Measurements from ENCODE around the gene ZAP70. TPM values are rescaled to one million over a fixed set of nuclear protein-coding genes. Genes with fewer than 3 reads are reported as not detected.
"Not testable (repeated sequence)": the region's sequence is repeated elsewhere in the genome, so short reads cannot be mapped to it uniquely, and the experiment has no call there.

The ZAP70 gene
- total RNA-seq, 1 experiment from 2014 or later = 0.54 TPM

- in situ Hi-C loops (cut with HindIII; ENCODE audit: low pct_unique_long_range_greater_than_20kb, low sequenced_read_pairs) (no loop called here), intact Hi-C loops (cut with micrococcal nuclease; ENCODE audit: unreplicated experiment) (loop anchor here (10.0 kb wide), 1 partner anchor 676 kb away; no protein-coding TSS in a partner anchor)
- Histone ChIP-seq H3K27me3 (ENCODE audit: control insufficient read depth, insufficient read depth, low read length) (no peaks in the 10 kb centered on the region), H3K36me3 (ENCODE audit: control insufficient read depth, insufficient read depth, low read length) (no peaks in the 10 kb centered on the region), H3K27ac (ENCODE audit: low read length) (no peak overlapping the region), H3K4me3 (ENCODE audit: low read depth in 2 of 2, low read length in 2 of 2) (no peak overlapping the region), H3K4me1 (ENCODE audit: control insufficient read depth, insufficient read depth, low read length) (no peaks in the 10 kb centered on the region), H3K9me3 (ENCODE audit: control insufficient read depth, insufficient read depth, low read depth, low read length) (no peaks in the 10 kb centered on the region)
- no peak for TF ChIP-seq SIN3A (IDR thresholded peaks at IDR 0.05; ENCODE audit: borderline replicate concordance, insufficient read depth, low read depth, low read length)
- TF ChIP-seq REST (IDR thresholded peaks at IDR 0.05; ENCODE audit: insufficient read depth in 1 of 2, low read depth in 2 of 2, low read length in 1 of 2) = no peak
- TF ChIP-seq POLR2AphosphoS5 (IDR thresholded peaks at IDR 0.05; ENCODE audit: low read depth, low read length) = no peak
- ATAC-seq (no peak), DNase-seq (ENCODE audit: low read depth, low spot score) (no peak)
- BruUV-seq (replicated peaks) = no TSS peak
- ChIA-PET CTCF (interaction anchor here (0.5 kb wide), 1 partner anchor 18 kb away, joined by 5 read pairs; no protein-coding TSS in a partner anchor), POLR2A (no interaction called here)
These were observed 4.8 kb upstream of the ZAP70 start for GRCh38 chr2:97708608-97709007.

- in situ Hi-C loops (cut with HindIII; ENCODE audit: low pct_unique_long_range_greater_than_20kb, low sequenced_read_pairs) (no loop called here), intact Hi-C loops (cut with micrococcal nuclease; ENCODE audit: unreplicated experiment) (no loop called here)
- Histone ChIP-seq H3K36me3 (ENCODE audit: control insufficient read depth, insufficient read depth, low read length) (no peaks in the 10 kb centered on the region), H3K4me1 (ENCODE audit: control insufficient read depth, insufficient read depth, low read length) (no peaks in the 10 kb centered on the region), H3K9me3 (ENCODE audit: control insufficient read depth, insufficient read depth, low read depth, low read length) (no peaks in the 10 kb centered on the region), H3K27ac (ENCODE audit: low read length) (no peak overlapping the region), H3K4me3 (ENCODE audit: low read depth in 2 of 2, low read length in 2 of 2) (no peak overlapping the region), H3K27me3 (ENCODE audit: control insufficient read depth, insufficient read depth, low read length) (no peaks in the 10 kb centered on the region)
- ChIA-PET POLR2A (no interaction called here), CTCF (no interaction called here)
- no peak for TF ChIP-seq TCF7L2 (IDR thresholded peaks at IDR 0.05; ENCODE audit: low read depth, low read length)
- no peak for TF ChIP-seq POLR2AphosphoS5 (IDR thresholded peaks at IDR 0.05; ENCODE audit: low read depth, low read length)
- TF ChIP-seq REST (IDR thresholded peaks at IDR 0.05; ENCODE audit: insufficient read depth in 1 of 2, low read depth in 2 of 2, low read length in 1 of 2) = no peak
- TF ChIP-seq SIN3A (IDR thresholded peaks at IDR 0.05; ENCODE audit: borderline replicate concordance, insufficient read depth, low read depth, low read length) = no peak
- TF ChIP-seq CTCF (IDR thresholded peaks at IDR 0.05) = no peak
- ATAC-seq (no peak), DNase-seq (ENCODE audit: low read depth, low spot score) (no peak)
- no TSS peak for BruUV-seq (replicated peaks)
These were observed 2.0 kb upstream of the ZAP70 start for GRCh38 chr2:97711394-97711711.

GRCh38 chr2:97712175-97712574 is 1.2 kb upstream of the ZAP70 start:
- H3K27me3 ChIP-seq (ENCODE audit: control insufficient read depth, insufficient read depth, low read length); DNase-seq (ENCODE audit: low read depth, low spot score); H3K36me3 ChIP-seq (ENCODE audit: control insufficient read depth, insufficient read depth, low read length); ATAC-seq; intact Hi-C loops (cut with micrococcal nuclease; ENCODE audit: unreplicated experiment); H3K4me3 ChIP-seq (ENCODE audit: low read depth in 2 of 2, low read length in 2 of 2); in situ Hi-C loops (cut with HindIII; ENCODE audit: low pct_unique_long_range_greater_than_20kb, low sequenced_read_pairs); H3K27ac ChIP-seq (ENCODE audit: low read length); POLR2A ChIA-PET; BruUV-seq (replicated peaks); H3K4me1 ChIP-seq (ENCODE audit: control insufficient read depth, insufficient read depth, low read length); H3K9me3 ChIP-seq (ENCODE audit: control insufficient read depth, insufficient read depth, low read depth, low read length); CTCF ChIA-PET: not testable (repeated sequence)
